ENCODE measurements around the gene RAD51B.

RAD51B gene

GRCh38 chr14:68667313-68667791, 847.8 kb downstream of the RAD51B start:
- no peak for DNase-seq (ENCODE audit: low read depth, low spot score)
- no peaks in the 10 kb centered on the region for H3K36me3 ChIP-seq (ENCODE audit: insufficient read depth, low read length)
- TF ChIP-seq FOXP2 (optimal IDR thresholded peaks at IDR 0.05; ENCODE audit: control extremely low read depth, extremely low read length, insufficient read depth), result no peak
- TF ChIP-seq POLR2AphosphoS5 (IDR thresholded peaks at IDR 0.05; ENCODE audit: borderline replicate concordance, low read depth, low read length), result no peak
- no peak for TF ChIP-seq EZH2 (IDR thresholded peaks at IDR 0.05)
- H3K9me3 ChIP-seq (ENCODE audit: low read depth, low read length), result no peaks in the 10 kb centered on the region; the same call in 1 of the 2 replicates
- H3K27ac ChIP-seq, result peak overlapping the region; percentile 99; the same call in 1 of the 2 replicates
- no peak overlapping the region for H3K4me3 ChIP-seq
- no peak overlapping the region for H3K9ac ChIP-seq (ENCODE audit: insufficient read length)

- no peak for DNase-seq (ENCODE audit: low read depth, low spot score)
- Histone ChIP-seq H3K36me3 (ENCODE audit: insufficient read depth, low read length) (no peaks in the 10 kb centered on the region), H3K4me3 (no peak overlapping the region), H3K9me3 (ENCODE audit: low read depth, low read length) (no peaks in the 10 kb centered on the region; the same call in 1 of the 2 replicates), H3K9ac (ENCODE audit: insufficient read length) (peak overlapping the region; percentile 68), H3K27ac (peak overlapping the region; percentile 99)
- TF ChIP-seq POLR2AphosphoS5 (IDR thresholded peaks at IDR 0.05; ENCODE audit: borderline replicate concordance, low read depth, low read length) (no peak), EZH2 (IDR thresholded peaks at IDR 0.05) (no peak)
Measured at GRCh38 chr14:68668028-68668427, 848.4 kb downstream of the RAD51B start.

- TF ChIP-seq POLR2AphosphoS5 (IDR thresholded peaks at IDR 0.05; ENCODE audit: borderline replicate concordance, low read depth, low read length) (no peak), EZH2 (IDR thresholded peaks at IDR 0.05) (no peak), FOXP2 (optimal IDR thresholded peaks at IDR 0.05; ENCODE audit: control extremely low read depth, extremely low read length, insufficient read depth) (no peak)
- Histone ChIP-seq H3K9ac (ENCODE audit: insufficient read length) (peak overlapping the region; percentile 68), H3K36me3 (ENCODE audit: insufficient read depth, low read length) (no peaks in the 10 kb centered on the region), H3K4me3 (peak overlapping the region; percentile 62), H3K27ac (peak overlapping the region; percentile 99), H3K9me3 (ENCODE audit: low read depth, low read length) (no peaks in the 10 kb centered on the region; the same call in 1 of the 2 replicates)
- DNase-seq (ENCODE audit: low read depth, low spot score), result no peak
Measured at GRCh38 chr14:68668531-68668930, 849.0 kb downstream of the RAD51B start.

GRCh38 chr14:68669111-68669511, 849.5 kb downstream of the RAD51B start:
- Histone ChIP-seq H3K27ac (peak overlapping the region; percentile 99), H3K4me3 (peak overlapping the region; percentile 62), H3K9ac (ENCODE audit: insufficient read length) (peak overlapping the region; percentile 68), H3K9me3 (ENCODE audit: low read depth, low read length) (no peaks in the 10 kb centered on the region; the same call in 1 of the 2 replicates), H3K36me3 (ENCODE audit: insufficient read depth, low read length) (no peaks in the 10 kb centered on the region)
- TF ChIP-seq FOXP2 (optimal IDR thresholded peaks at IDR 0.05; ENCODE audit: control extremely low read depth, extremely low read length, insufficient read depth), result no peak
- TF ChIP-seq POLR2AphosphoS5 (IDR thresholded peaks at IDR 0.05; ENCODE audit: borderline replicate concordance, low read depth, low read length), result peak; percentile 46; the same call in 1 of the 2 replicates
- peak; percentile 87 for DNase-seq (ENCODE audit: low read depth, low spot score)

- H3K4me3 ChIP-seq, result peak overlapping the region; percentile 62
- peak overlapping the region; percentile 9 for H3K9ac ChIP-seq (ENCODE audit: insufficient read length)
- H3K36me3 ChIP-seq (ENCODE audit: insufficient read depth, low read length), result no peaks in the 10 kb centered on the region
- peak overlapping the region; percentile 99 for H3K27ac ChIP-seq
- TF ChIP-seq EZH2 (IDR thresholded peaks at IDR 0.05) (no peak), POLR2AphosphoS5 (IDR thresholded peaks at IDR 0.05; ENCODE audit: borderline replicate concordance, low read depth, low read length) (no peak), FOXP2 (optimal IDR thresholded peaks at IDR 0.05; ENCODE audit: control extremely low read depth, extremely low read length, insufficient read depth) (no peak)
- no peaks in the 10 kb centered on the region; the same call in 1 of the 2 replicates for H3K9me3 ChIP-seq (ENCODE audit: low read depth, low read length)
- no peak for DNase-seq (ENCODE audit: low read depth, low spot score)
Measured at GRCh38 chr14:68669603-68670358, 850.2 kb downstream of the RAD51B start.

- Histone ChIP-seq H3K9me3 (ENCODE audit: low read depth, low read length) (no peaks in the 10 kb centered on the region; the same call in 1 of the 2 replicates), H3K4me3 (no peak overlapping the region), H3K27ac (peak overlapping the region; percentile 99), H3K36me3 (ENCODE audit: insufficient read depth, low read length) (no peaks in the 10 kb centered on the region), H3K9ac (ENCODE audit: insufficient read length) (no peak overlapping the region)
- TF ChIP-seq EZH2 (IDR thresholded peaks at IDR 0.05), result no peak
- no peak for TF ChIP-seq POLR2AphosphoS5 (IDR thresholded peaks at IDR 0.05; ENCODE audit: borderline replicate concordance, low read depth, low read length)
- TF ChIP-seq FOXP2 (optimal IDR thresholded peaks at IDR 0.05; ENCODE audit: control extremely low read depth, extremely low read length, insufficient read depth), result no peak
- no peak for DNase-seq (ENCODE audit: low read depth, low spot score)
Measured at GRCh38 chr14:68670359-68670715, 850.8 kb downstream of the RAD51B start.

GRCh38 chr14:68671909-68672308, 852.3 kb downstream of the RAD51B start:
- TF ChIP-seq EZH2 (IDR thresholded peaks at IDR 0.05), result no peak
- TF ChIP-seq POLR2AphosphoS5 (IDR thresholded peaks at IDR 0.05; ENCODE audit: borderline replicate concordance, low read depth, low read length), result no peak
- TF ChIP-seq FOXP2 (optimal IDR thresholded peaks at IDR 0.05; ENCODE audit: control extremely low read depth, extremely low read length, insufficient read depth), result no peak
- H3K9me3 ChIP-seq (ENCODE audit: low read depth, low read length), result no peaks in the 10 kb centered on the region; the same call in 1 of the 2 replicates
- no peaks in the 10 kb centered on the region for H3K36me3 ChIP-seq (ENCODE audit: insufficient read depth, low read length)
- H3K27ac ChIP-seq, result peak overlapping the region; percentile 12; the same call in 1 of the 2 replicates
- no peak overlapping the region for H3K9ac ChIP-seq (ENCODE audit: insufficient read length)
- H3K4me3 ChIP-seq, result no peak overlapping the region
- no peak for DNase-seq (ENCODE audit: low read depth, low spot score)

- H3K9ac ChIP-seq (ENCODE audit: insufficient read length), result no peak overlapping the region
- TF ChIP-seq POLR2AphosphoS5 (IDR thresholded peaks at IDR 0.05; ENCODE audit: borderline replicate concordance, low read depth, low read length), result no peak
- TF ChIP-seq FOXP2 (optimal IDR thresholded peaks at IDR 0.05; ENCODE audit: control extremely low read depth, extremely low read length, insufficient read depth), result no peak
- TF ChIP-seq EZH2 (IDR thresholded peaks at IDR 0.05), result no peak
Measured at GRCh38 chr14:68672609-68673285, 853.2 kb downstream of the RAD51B start.

More at GRCh38 chr14:68672609-68673285, 853.2 kb downstream of the RAD51B start:
- H3K4me3 ChIP-seq, result no peak overlapping the region
- H3K9me3 ChIP-seq (ENCODE audit: low read depth, low read length), result no peaks in the 10 kb centered on the region
- no peaks in the 10 kb centered on the region for H3K36me3 ChIP-seq (ENCODE audit: insufficient read depth, low read length)
- H3K27ac ChIP-seq, result 0 out of 2 replicates have a peak overlapping the region, but pooled peaks have one; percentile 12
- no peak for DNase-seq (ENCODE audit: low read depth, low spot score)
